ENCODE results near the gene OR8D2. TPM values are rescaled to one million over a fixed set of nuclear protein-coding genes. Genes with fewer than 3 reads are reported as not detected.

The OR8D2 gene
- total RNA-seq, 1 experiment from 2014 or later = not detected

DNA sequence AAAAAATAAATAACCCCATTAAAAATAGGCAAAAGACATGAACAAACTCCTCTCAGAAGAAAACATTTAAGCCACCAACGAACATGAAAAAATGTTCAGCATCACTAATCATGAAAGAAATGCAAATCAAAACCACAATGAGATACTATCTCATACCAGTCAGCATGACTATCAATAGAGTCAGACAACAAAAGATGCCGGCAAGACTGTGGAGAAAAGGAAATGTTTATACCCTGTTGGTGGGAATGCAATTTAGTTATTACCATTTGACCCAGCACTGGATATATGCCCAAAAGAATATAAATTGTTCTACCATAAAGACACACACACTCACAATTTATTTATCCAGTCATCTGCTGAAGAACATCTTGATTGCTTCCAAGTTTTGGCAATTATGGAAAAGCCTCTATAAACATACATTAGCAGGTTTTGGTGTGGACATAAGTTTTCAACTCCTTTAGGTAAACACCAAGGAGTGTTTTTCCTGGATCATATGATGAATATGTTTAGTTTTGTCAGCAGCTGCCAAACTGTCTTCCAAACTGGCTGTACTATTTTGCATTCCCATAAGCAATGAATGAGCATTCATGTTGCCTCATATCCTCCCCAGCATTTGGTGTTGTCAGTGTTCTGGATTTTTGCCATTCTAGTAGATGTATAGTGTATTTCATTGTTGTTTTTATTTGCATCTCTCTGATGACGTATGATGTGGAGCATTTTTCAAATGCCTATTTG is 34.2 kb downstream of the OR8D2 start:
- peak; percentile 79 for DNase-seq (ENCODE audit: low read depth)

GRCh38 chr11:124278261-124278660 is 41.7 kb downstream of the OR8D2 start:
- DNase-seq (ENCODE audit: low read depth) = no peak

- DNase-seq (ENCODE audit: low read depth) = peak; percentile 9
Measured at GRCh38 chr11:124277804-124278203, 42.2 kb downstream of the OR8D2 start.

- DNase-seq (ENCODE audit: low read depth) = no peak
Measured at GRCh38 chr11:124277207-124277606, 42.8 kb downstream of the OR8D2 start.

DNA sequence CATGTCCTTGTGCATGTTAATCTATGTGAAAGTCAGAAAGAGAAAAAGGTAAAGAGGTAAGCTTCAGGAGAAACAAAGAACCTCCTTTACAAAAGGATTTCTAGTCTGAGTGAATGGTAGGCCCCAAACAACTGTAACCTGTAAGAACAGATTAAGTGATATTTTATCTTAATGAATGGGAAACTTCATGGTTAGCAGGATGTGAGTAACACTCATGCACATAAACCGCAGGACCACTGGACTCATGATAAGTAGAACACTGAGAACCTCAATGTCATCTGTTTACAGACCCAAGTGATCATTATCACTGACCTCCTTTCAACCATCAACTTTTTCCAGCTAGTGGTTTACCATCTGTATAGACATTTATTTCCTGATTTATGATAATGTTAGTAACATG is 43.9 kb downstream of the OR8D2 start:
- DNase-seq (ENCODE audit: low read depth) = peak; percentile 91

DNA sequence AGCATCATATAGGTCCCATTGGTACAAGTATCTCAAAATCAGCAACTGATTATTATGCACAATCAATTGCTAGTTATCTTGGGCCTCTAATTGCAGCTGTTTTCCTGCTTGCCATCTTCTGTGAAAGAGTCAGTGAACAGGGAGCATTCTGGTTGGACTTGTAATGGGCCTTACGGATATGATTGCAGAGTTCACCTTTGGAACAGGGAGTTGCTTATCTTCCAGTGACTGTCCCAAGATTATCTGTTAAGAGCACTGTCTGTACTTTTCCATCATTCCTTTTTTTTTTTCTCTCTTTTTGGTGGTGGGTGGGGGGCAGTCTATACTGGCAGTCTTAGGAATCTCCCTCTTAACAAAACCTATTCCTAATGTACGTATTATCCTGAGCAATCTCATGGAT is 46.0 kb downstream of the OR8D2 start:
- no peak for DNase-seq (ENCODE audit: low read depth)

GRCh38 chr11:124270886-124271285 is 49.1 kb downstream of the OR8D2 start:
- peak; percentile 20 for DNase-seq (ENCODE audit: low read depth)

Other genes with a start within 250 kb of the OR8D2 start
- gene VWA5A, start 204.7 kb downstream of the OR8D2 start, total RNA-seq (2014; rRNA removed; shearing (Covaris generic)) = 0.39 and 1.8 TPM in 2 replicates
- not detected in 2 replicates for gene OR10D3, start 136.9 kb downstream of the OR8D2 start, total RNA-seq (2014; rRNA removed; shearing (Covaris generic))
- gene OR8G1, start 79.1 kb downstream of the OR8D2 start, total RNA-seq (2014; rRNA removed; shearing (Covaris generic)) = not detected in 2 replicates
- not detected in 2 replicates for gene OR8G5, start 63.8 kb downstream of the OR8D2 start, total RNA-seq (2014; rRNA removed; shearing (Covaris generic))
- not detected in 2 replicates for gene OR8D1, start 6.2 kb downstream of the OR8D2 start, total RNA-seq (2014; rRNA removed; shearing (Covaris generic))
- not detected in 2 replicates for gene OR8B2, start 64.3 kb upstream of the OR8D2 start, total RNA-seq (2014; rRNA removed; shearing (Covaris generic))
- not detected in 2 replicates for gene OR8B3, start 78.8 kb upstream of the OR8D2 start, total RNA-seq (2014; rRNA removed; shearing (Covaris generic))
- gene OR8B4, start 104.7 kb upstream of the OR8D2 start, total RNA-seq (2014; rRNA removed; shearing (Covaris generic)) = not detected in 2 replicates
- gene OR8B8, start 125.5 kb upstream of the OR8D2 start, total RNA-seq (2014; rRNA removed; shearing (Covaris generic)) = not detected in 2 replicates
- gene OR8B12, start 223.5 kb upstream of the OR8D2 start, total RNA-seq (2014; rRNA removed; shearing (Covaris generic)) = not detected in 2 replicates
- not detected in 2 replicates for gene OR8A1, start 249.8 kb upstream of the OR8D2 start, total RNA-seq (2014; rRNA removed; shearing (Covaris generic))